Tibial nerve (tissue), 4 donors: Measurements from ENCODE around the gene TAF4B.

Experiments used
- CTCF ChIP-seq, 5 experiments: fragments of 200-600 bp in 3 of 5; fragments of 450-650 bp in 2 of 5; sonication (generic) in 3 of 5; IDR thresholded peaks; one replicate each; pipeline ENCODE4 v1.5.1; 2016 to 2019; ENCODE audit warnings: antibody characterized with exemption in 5 of 5, mild to moderate bottlenecking in 3 of 5, moderate library complexity in 2 of 5
- EP300 ChIP-seq, 2 donors: sonication (generic); formaldehyde crosslinking; IDR thresholded peaks; one replicate each; pipeline ENCODE4 v1.6.1; 2017; ENCODE audit warnings: antibody characterized with exemption in 2 of 2, mild to moderate bottlenecking in 1 of 2
- POLR2A ChIP-seq, 2 donors: fragments of 450-650 bp; IDR thresholded peaks; one replicate each; pipeline ENCODE4 v1.6.1; 2017; ENCODE audit warnings: antibody characterized with exemption in 2 of 2, mild to moderate bottlenecking in 2 of 2, moderate library complexity in 2 of 2

- TF ChIP-seq POLR2A (IDR thresholded peaks at IDR 0.05) (no peak), CTCF (IDR thresholded peaks at IDR 0.05) (no peak), EP300 (IDR thresholded peaks at IDR 0.05) (no peak)
Observed at GRCh38 chr18:26435415-26436095, 209.3 kb downstream of the TAF4B start.
